PC-3 (cell line): Measurements from ENCODE around the gene RALB. TPM values are rescaled to one million over a fixed set of nuclear protein-coding genes. Genes with fewer than 3 reads are reported as not detected.

Experiments used
- ATAC-seq: fragments of 200-7000 bp; cut with Tn5 transposase; 2 replicates; pipeline ENCODE4 v1.9.1; 2020; ENCODE audit warnings: mild to moderate bottlenecking, moderate library complexity
- BruUV-seq: library from RNA; stranded (reverse); fragments of 400-500 nt; replicated peaks from 2 replicates; lab custom pipeline; 2021; lab: Mats Ljungman, UMichigan
- CTCF ChIA-PET: fragments of 300-600 bp; sonication (Branson Sonifier 250); formaldehyde crosslinking; loops from one replicate; lab custom pipeline; 2022; ENCODE audit warnings: antibody characterized with exemption; lab: Charles Lee
- POLR2A ChIA-PET: fragments of 300-600 bp; sonication (Branson Sonifier 250); formaldehyde crosslinking; loops from one replicate; lab custom pipeline; 2022; ENCODE audit warnings: antibody characterized with exemption; ENCODE audit not compliant: unreplicated experiment; lab: Charles Lee
- DNase-seq: peaks from one replicate; pipeline ENCODE4 v3.0.0-alpha.2; 2015
- H2AFZ ChIP-seq: fragments of 300-600 bp; sonication (generic); 2 replicates; pipeline ENCODE4 v1.6.0; 2016; ENCODE audit warnings: antibody characterized with exemption, low read length
- H3F3A ChIP-seq: fragments of 300-600 bp; sonication (generic); one replicate; pipeline ENCODE4 v1.6.0; 2017; ENCODE audit warnings: antibody characterized with exemption, low read length, control low read depth, mild to moderate bottlenecking; ENCODE audit not compliant: unreplicated experiment
- H3K27ac ChIP-seq: fragments of 300-600 bp; sonication (generic); 2 replicates; pipeline ENCODE4 v1.5.1; 2016; ENCODE audit warnings: mild to moderate bottlenecking, low read length
- H3K27me3 ChIP-seq: fragments of 300-600 bp; sonication (generic); 2 replicates; pipeline ENCODE4 v1.6.1; 2016; ENCODE audit warnings: low read length, mixed read lengths
- H3K36me3 ChIP-seq: fragments of 300-600 bp; sonication (generic); 2 replicates; pipeline ENCODE4 v1.6.1; 2016; ENCODE audit warnings: low read depth, mixed run types, low read length, mixed read lengths
- H3K4me1 ChIP-seq: fragments of 300-600 bp; sonication (generic); 2 replicates; pipeline ENCODE4 v1.5.1; 2016; ENCODE audit warnings: low read length; ENCODE audit not compliant: insufficient read depth
- H3K4me2 ChIP-seq: fragments of 300-600 bp; sonication (generic); 2 replicates; pipeline ENCODE4 v1.6.0; 2016; ENCODE audit warnings: low read length
- H3K4me3 ChIP-seq: fragments of 300-600 bp; sonication (generic); 2 replicates; pipeline ENCODE4 v1.5.1; 2016; ENCODE audit warnings: mild to moderate bottlenecking, low read length, mixed read lengths
- H3K79me2 ChIP-seq: fragments of 300-600 bp; sonication (generic); 2 replicates; pipeline ENCODE4 v1.6.1; 2017; ENCODE audit warnings: low read length, mixed read lengths
- H3K9ac ChIP-seq: fragments of 300-600 bp; sonication (generic); 2 replicates; pipeline ENCODE4 v1.6.0; 2016; ENCODE audit warnings: mild to moderate bottlenecking, low read length
- H3K9me2 ChIP-seq: fragments of 300-600 bp; sonication (generic); replicated peaks from 2 replicates; pipeline ENCODE4 v1.6.1; 2016; ENCODE audit warnings: mixed run types, low read length, mixed read lengths
- H3K9me3 ChIP-seq: fragments of 300-600 bp; sonication (generic); 2 replicates; pipeline ENCODE4 v1.6.1; 2016; ENCODE audit warnings: low read length, mixed read lengths
- H4K20me1 ChIP-seq: fragments of 300-600 bp; sonication (generic); 2 replicates; pipeline ENCODE4 v1.6.1; 2016; ENCODE audit warnings: low read length, mixed read lengths
- CTCF ChIP-seq: fragments of 300-600 bp; sonication (generic); conservative IDR thresholded peaks from 2 replicates; pipeline ENCODE4 v1.5.1; 2017; ENCODE audit warnings: antibody characterized with exemption, low read depth, mild to moderate bottlenecking, low read length
- EZH2 ChIP-seq: fragments of 300-600 bp; sonication (generic); IDR thresholded peaks from one replicate; pipeline ENCODE4 v1.6.1; 2017; ENCODE audit warnings: antibody characterized with exemption, mild to moderate bottlenecking, low read length; ENCODE audit not compliant: unreplicated experiment
- EZH2phosphoT487 ChIP-seq: fragments of 300-600 bp; sonication (generic); IDR thresholded peaks from 2 replicates; pipeline ENCODE4 v1.6.1; 2018; ENCODE audit warnings: mild to moderate bottlenecking, antibody characterized with exemption, low read length, borderline replicate concordance
- intact Hi-C: fragments of 100-400 bp; cut with micrococcal nuclease; formaldehyde crosslinking; loops from 2 replicates; pipeline ENCODE4 v1.9.0; 2023
- total RNA-seq: library from RNA; depleted of rRNA; stranded (reverse); fragments of >200 nt; gene quantifications from 2 replicates; pipeline ENCODE4 v1.2.3, GENCODE V29; 2014

RALB gene
- total RNA-seq, 1 experiment from 2014 or later: 57.9 TPM

GRCh38 chr2:120272763-120273481 lies 20.3 kb downstream of the RALB start:
- Histone ChIP-seq H4K20me1 (no peaks in the 10 kb centered on the region), H3K27me3 (no peaks in the 10 kb centered on the region), H3K4me3 (no peak overlapping the region), H3K4me1 (no peaks in the 10 kb centered on the region), H3K9me2 (no peaks in the 10 kb centered on the region), H3K4me2 (no peak overlapping the region), H3K9ac (no peak overlapping the region), H3K27ac (no peak overlapping the region), H2AFZ (no peak overlapping the region), H3F3A (no peaks in the 10 kb centered on the region), H3K36me3 (peaks cover 17% of the 10 kb centered on the region; the same call in 1 of the 2 replicates), H3K79me2 (peaks cover 99% of the 10 kb centered on the region), H3K9me3 (no peaks in the 10 kb centered on the region)
- intact Hi-C loops: no loop called here
- ATAC-seq (no peak), DNase-seq (no peak)
- POLR2A ChIA-PET: no interaction called here
- TF ChIP-seq EZH2phosphoT487 (no peak), EZH2 (no peak), CTCF (no peak)
- CTCF ChIA-PET: no interaction called here
- BruUV-seq: no TSS peak

GRCh38 chr2:120275617-120276400 lies 23.2 kb downstream of the RALB start:
- Histone ChIP-seq H3K27ac (no peak overlapping the region), H3F3A (no peaks in the 10 kb centered on the region), H3K9me2 (no peaks in the 10 kb centered on the region), H3K9me3 (no peaks in the 10 kb centered on the region), H2AFZ (no peak overlapping the region), H3K36me3 (peaks cover 25% of the 10 kb centered on the region), H3K4me1 (no peaks in the 10 kb centered on the region), H3K9ac (no peak overlapping the region), H3K4me3 (no peak overlapping the region), H3K4me2 (no peak overlapping the region), H3K79me2 (peaks cover 71% of the 10 kb centered on the region), H3K27me3 (no peaks in the 10 kb centered on the region), H4K20me1 (no peaks in the 10 kb centered on the region)
- ATAC-seq (no peak), DNase-seq (no peak)
- no peak for TF ChIP-seq EZH2
- TF ChIP-seq EZH2phosphoT487: no peak
- no peak for TF ChIP-seq CTCF
- intact Hi-C loops: no loop called here
- CTCF ChIA-PET: no interaction called here
- no TSS peak for BruUV-seq
- POLR2A ChIA-PET: no interaction called here
